H1 (cell line): ENCODE data around the gene MYL9.

Experiments
- ATF2 ChIP-seq: IDR thresholded peaks from 2 replicates; pipeline ENCODE4 v1.6.1; 2012; ENCODE audit warnings: low read length, inconsistent platforms
- CREB1 ChIP-seq: IDR thresholded peaks from 2 replicates; pipeline ENCODE4 v1.6.1; 2012; ENCODE audit warnings: inconsistent platforms
- CTCF ChIP-seq, 3 experiments: IDR thresholded peaks; 1 replicate in 2 of 3; 2 replicates in 1 of 3; pipeline versions ENCODE4 v1.5.1 to v1.6.1; 2011; ENCODE audit warnings: low read length in 3 of 3, mild to moderate bottlenecking in 3 of 3, inconsistent platforms in 2 of 3, low read depth in 1 of 3, moderate library complexity in 1 of 3; ENCODE audit not compliant: insufficient read depth in 1 of 3; ENCODE audit errors: control extremely low read depth in 1 of 3
- EP300 ChIP-seq, 2 experiments: IDR thresholded peaks; 1 replicate in 1 of 2; 2 replicates in 1 of 2; pipeline ENCODE4 v1.6.1; 2011 to 2012; ENCODE audit warnings: low read depth in 2 of 2, low read length in 2 of 2, mild to moderate bottlenecking in 2 of 2, borderline replicate concordance in 1 of 2, inconsistent platforms in 1 of 2, moderate library complexity in 1 of 2
- EZH2 ChIP-seq: fragments of 200-600 bp; sonication (generic); IDR thresholded peaks from 2 replicates; pipeline ENCODE4 v1.7.1; 2012; ENCODE audit warnings: low read depth, mild to moderate bottlenecking, moderate library complexity, low read length, inconsistent platforms; ENCODE audit not compliant: severe bottlenecking
- HDAC6 ChIP-seq: IDR thresholded peaks from one replicate; pipeline ENCODE4 v1.7.1; 2012; ENCODE audit warnings: low read depth, mild to moderate bottlenecking, inconsistent platforms, low read length, moderate library complexity
- JUND ChIP-seq: IDR thresholded peaks from 2 replicates; pipeline ENCODE4 v1.6.1; 2011; ENCODE audit warnings: mild to moderate bottlenecking, improper control_type of control experiment, low read length
- POLR2A ChIP-seq, 2 experiments: IDR thresholded peaks; 1 replicate in 1 of 2; 2 replicates in 1 of 2; pipeline ENCODE4 v1.6.1; 2011; ENCODE audit warnings: low read depth in 2 of 2, low read length in 2 of 2, mild to moderate bottlenecking in 2 of 2; ENCODE audit errors: control extremely low read depth in 1 of 2
- POLR2AphosphoS5 ChIP-seq: IDR thresholded peaks from 2 replicates; pipeline ENCODE4 v1.6.1; 2011; ENCODE audit warnings: low read depth, low read length
- RAD21 ChIP-seq, 2 experiments: IDR thresholded peaks in 1 of 2; conservative IDR thresholded peaks in 1 of 2; 2 replicates each; pipeline ENCODE4 v1.6.1; 2011; ENCODE audit warnings: low read depth in 2 of 2, low read length in 2 of 2, improper control_type of control experiment in 1 of 2, inconsistent platforms in 1 of 2, mild to moderate bottlenecking in 1 of 2, moderate library complexity in 1 of 2
- SAP30 ChIP-seq: fragments of 300-600 bp; sonication (generic); IDR thresholded peaks from 2 replicates; pipeline ENCODE4 v1.7.1; 2012; ENCODE audit warnings: low read length, moderate library complexity, mild to moderate bottlenecking, inconsistent platforms; ENCODE audit not compliant: insufficient read depth, insufficient replicate concordance
- TF ChIP-seq, protein P1 (sequence below): IDR thresholded peaks from 2 replicates; pipeline ENCODE4 v1.6.1; 2011; ENCODE audit warnings: low read depth, mild to moderate bottlenecking, low read length; ENCODE audit not compliant: insufficient read depth

- TF ChIP-seq CTCF (IDR thresholded peaks at IDR 0.05; ENCODE audit: control extremely low read depth in 1 of 3, insufficient read depth in 1 of 3, low read depth in 1 of 3, low read length in 3 of 3) (no peak), SAP30 (no peak), ATF2 (no peak), JUND (no peak), POLR2AphosphoS5 (no peak), CREB1 (no peak), EP300 (IDR thresholded peaks at IDR 0.05; ENCODE audit: borderline replicate concordance in 1 of 2, low read depth in 2 of 2, low read length in 2 of 2) (no peak), POLR2A (IDR thresholded peaks at IDR 0.05; ENCODE audit: control extremely low read depth in 1 of 2, low read depth in 2 of 2, low read length in 2 of 2) (no peak), RAD21 (IDR thresholded peaks at IDR 0.05 in 1 of 2, conservative IDR thresholded peaks at IDR 0.05 in 1 of 2; ENCODE audit: low read depth in 2 of 2, low read length in 2 of 2) (no peak), EZH2 (no peak), HDAC6 (no peak)
- TF ChIP-seq, protein P1, sequence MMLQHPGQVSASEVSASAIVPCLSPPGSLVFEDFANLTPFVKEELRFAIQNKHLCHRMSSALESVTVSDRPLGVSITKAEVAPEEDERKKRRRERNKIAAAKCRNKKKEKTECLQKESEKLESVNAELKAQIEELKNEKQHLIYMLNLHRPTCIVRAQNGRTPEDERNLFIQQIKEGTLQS: no peak
Observed at GRCh38 chr20:36578356-36579041, 37.2 kb downstream of the MYL9 start.
